K562 (cell line): ENCODE results near the gene TTC33. TPM values are rescaled to one million over a fixed set of nuclear protein-coding genes. Genes with fewer than 3 reads are reported as not detected.

Source experiments
- ATAC-seq: fragments of 200-7000 bp; cut with Tn5 transposase; 3 replicates; pipeline ENCODE4 v1.9.1; 2020; ENCODE audit warnings: moderate library complexity
- BruUV-seq: library from RNA; stranded (reverse); fragments of 400-500 nt; replicated peaks from 2 replicates; lab custom pipeline; 2021; lab: Mats Ljungman, UMichigan
- CTCF ChIA-PET: fragments of 300-600 bp; formaldehyde crosslinking; extraction: SDS; loops from one replicate; lab custom pipeline; 2021; ENCODE audit warnings: low intra/inter-chr PET ratio; lab: Yijun Ruan, JAX
- POLR2A ChIA-PET: fragments of 300-600, 350-650 bp; sonication (Branson Sonifier 250); formaldehyde crosslinking; extraction: SDS; loops from one replicate; lab custom pipeline; 2021; ENCODE audit warnings: antibody characterized with exemption, inconsistent platforms; lab: Yijun Ruan, JAX
- DNase-seq, 4 experiments: peaks; one replicate each; pipeline versions ENCODE4 v3.0.0 to v3.0.0-alpha.2; 2011 to 2018; ENCODE audit warnings: low spot score in 3 of 4, mixed read lengths in 3 of 4; ENCODE audit errors: extremely low read depth in 1 of 4
- FAIRE-seq: peaks from 2 replicates; lab custom pipeline; 2011; peaks lifted over from hg19 to GRCh38; lab: Jason Lieb, UNC
- H2AFZ ChIP-seq: 2 replicates; pipeline ENCODE4 v1.6.0; 2011; ENCODE audit warnings: low read depth, low read length, control low read depth, inconsistent platforms
- H3K27ac ChIP-seq: fragments of 200-600 bp; 3 replicates; pipeline ENCODE4 v1.8.0; 2011; ENCODE audit warnings: low read depth, mild to moderate bottlenecking, control low read depth, inconsistent platforms, low read length, moderate library complexity, mixed read lengths; ENCODE audit errors: extremely low read depth
- H3K27me3 ChIP-seq, 2 experiments: fragments of 300-600 bp in 1 of 2; 2 replicates in 1 of 2; 3 replicates in 1 of 2; pipeline versions ENCODE4 v1.6.0 to v1.8.0; 2011; ENCODE audit warnings: inconsistent platforms in 2 of 2, low read length in 2 of 2, mild to moderate bottlenecking in 1 of 2, mixed read lengths in 1 of 2, moderate library complexity in 1 of 2; ENCODE audit not compliant: control insufficient read depth in 2 of 2, insufficient read depth in 2 of 2
- H3K36me3 ChIP-seq: fragments of 300-600 bp; 3 replicates; pipeline ENCODE4 v1.8.0; 2011; ENCODE audit warnings: mild to moderate bottlenecking, low read length, inconsistent platforms; ENCODE audit not compliant: control insufficient read depth, insufficient read depth
- H3K4me1 ChIP-seq, 2 experiments: fragments of 200-600 bp in 1 of 2; replicated peaks in 1 of 2; 2 replicates in 1 of 2; 3 replicates in 1 of 2; pipeline versions ENCODE4 v1.5.1 to v1.8.0; 2011; ENCODE audit warnings: inconsistent platforms in 2 of 2, low read length in 2 of 2, mild to moderate bottlenecking in 1 of 2, mixed read lengths in 1 of 2, moderate library complexity in 1 of 2; ENCODE audit not compliant: control insufficient read depth in 2 of 2, insufficient read depth in 2 of 2
- H3K4me2 ChIP-seq: 2 replicates; pipeline ENCODE4 v1.6.1; 2011; ENCODE audit warnings: low read length, control low read depth, inconsistent platforms, mixed read lengths; ENCODE audit not compliant: insufficient read depth
- H3K4me3 ChIP-seq: fragments of 200-600 bp; sonication (generic), shearing (Covaris generic); 2 replicates; pipeline ENCODE4 v1.5.1; 2016; ENCODE audit warnings: control low read depth, inconsistent platforms
- H3K79me2 ChIP-seq: fragments of 200-600 bp; 3 replicates; pipeline ENCODE4 v1.8.0; 2011; ENCODE audit warnings: low read length, inconsistent platforms; ENCODE audit not compliant: control insufficient read depth, insufficient read depth
- H3K9ac ChIP-seq, 2 experiments: 2 replicates each; pipeline versions ENCODE4 v1.6.0 to v1.6.1; 2011; ENCODE audit warnings: low read depth in 2 of 2, low read length in 2 of 2, control low read depth in 1 of 2, inconsistent platforms in 1 of 2, mild to moderate bottlenecking in 1 of 2, mixed read lengths in 1 of 2; ENCODE audit not compliant: insufficient read depth in 1 of 2
- H3K9me1 ChIP-seq: one replicate; pipeline ENCODE4 v1.6.0; 2011; ENCODE audit warnings: inconsistent platforms, mild to moderate bottlenecking, low read length, moderate library complexity; ENCODE audit not compliant: control insufficient read depth, insufficient read depth
- H3K9me3 ChIP-seq: replicated peaks from 2 replicates; pipeline ENCODE4 v1.5.1; 2011; ENCODE audit warnings: low read depth, low read length, inconsistent platforms; ENCODE audit not compliant: control insufficient read depth, insufficient read depth
- H4K20me1 ChIP-seq: replicated peaks from 2 replicates; pipeline ENCODE4 v1.6.1; 2011; ENCODE audit warnings: low read length, inconsistent platforms, mixed read lengths; ENCODE audit not compliant: control insufficient read depth, insufficient read depth
- BRF2 ChIP-seq: IDR thresholded peaks from 3 replicates; pipeline ENCODE4 v1.6.1; 2011; ENCODE audit warnings: borderline replicate concordance, mild to moderate bottlenecking; ENCODE audit not compliant: insufficient read length, insufficient read depth
- C11orf30 ChIP-seq: fragments of 450-650 bp; IDR thresholded peaks from 2 replicates; pipeline ENCODE4 v1.6.1; 2016; ENCODE audit warnings: low read depth, mild to moderate bottlenecking
- CBX1 ChIP-seq: sonication (generic); IDR thresholded peaks from 2 replicates; pipeline ENCODE4 v1.6.1; 2016; ENCODE audit warnings: antibody characterized with exemption, low read depth, mild to moderate bottlenecking
- CTCF ChIP-seq, 3 experiments: IDR thresholded peaks in 2 of 3; conservative IDR thresholded peaks in 1 of 3; 2 replicates each; pipeline ENCODE4 v1.5.1; 2011 to 2012; ENCODE audit warnings: low read length in 3 of 3, mild to moderate bottlenecking in 3 of 3, control low read depth in 2 of 3, improper control_type of control experiment in 1 of 3, inconsistent platforms in 1 of 3, low read depth in 1 of 3, mixed read lengths in 1 of 3, moderate library complexity in 1 of 3; ENCODE audit not compliant: insufficient read depth in 2 of 3
- MAFG ChIP-seq: fragments of 450-650 bp; conservative IDR thresholded peaks from 2 replicates; pipeline ENCODE4 v1.6.1; 2016; ENCODE audit warnings: missing genetic modification characterization, missing compliant biosample characterization
- MBD2 ChIP-seq: sonication (generic); IDR thresholded peaks from 2 replicates; pipeline ENCODE4 v1.6.1; 2016; ENCODE audit warnings: low read depth, borderline replicate concordance
- PRMT5 ChIP-seq: sonication (generic); formaldehyde crosslinking; IDR thresholded peaks from 2 replicates; pipeline ENCODE4 v1.5.0; 2020; ENCODE audit warnings: missing genetic modification reagents
- RFX5 ChIP-seq: IDR thresholded peaks from 2 replicates; pipeline ENCODE4 v1.6.1; 2011; ENCODE audit warnings: low read depth, mild to moderate bottlenecking, improper control_type of control experiment, low read length
- RNF2 ChIP-seq: sonication (generic); IDR thresholded peaks from 2 replicates; pipeline ENCODE4 v1.6.1; 2016
- SIN3B ChIP-seq: fragments of 450-650 bp; IDR thresholded peaks from 2 replicates; pipeline ENCODE4 v1.6.1; 2017; ENCODE audit warnings: low read depth, mild to moderate bottlenecking, moderate library complexity
- SOX6 ChIP-seq: fragments of 450-650 bp; IDR thresholded peaks from 2 replicates; pipeline ENCODE4 v1.6.1; 2014; ENCODE audit warnings: mild to moderate bottlenecking
- STAT6 ChIP-seq: sonication (generic); formaldehyde crosslinking; IDR thresholded peaks from 2 replicates; pipeline ENCODE4 v1.8.1; 2023; ENCODE audit warnings: mild to moderate bottlenecking, missing genetic modification reagents
- ZNF140 ChIP-seq: fragments of 250-450 bp; sonication (Bioruptor Pico); IDR thresholded peaks from 2 replicates; pipeline ENCODE4 v1.8.0; 2021; ENCODE audit warnings: moderate library complexity, mild to moderate bottlenecking, inconsistent platforms
- ZNF316 ChIP-seq: fragments of 450-650 bp; IDR thresholded peaks from 2 replicates; pipeline ENCODE4 v1.6.1; 2016
- ZNF41 ChIP-seq: fragments of 250-450 bp; sonication (Bioruptor Pico); conservative IDR thresholded peaks from 2 replicates; pipeline ENCODE4 v1.4.0; 2020; ENCODE audit warnings: mild to moderate bottlenecking
- ZNF551 ChIP-seq: fragments of 250-450 bp; sonication (Bioruptor Pico); IDR thresholded peaks from 2 replicates; pipeline ENCODE4 v1.5.0; 2021; ENCODE audit warnings: mild to moderate bottlenecking, moderate library complexity
- ZNF780A ChIP-seq: fragments of 250-450 bp; sonication (Bioruptor Pico); IDR thresholded peaks from 2 replicates; pipeline ENCODE4 v1.5.0; 2021; ENCODE audit warnings: mild to moderate bottlenecking
- WGBS: fragments of 100-300 bp; shearing (Covaris generic); methylation state at CpG from one replicate; pipeline ENCODE4 v1.1.6; 2016; ENCODE audit warnings: low coverage, mixed read lengths; ENCODE audit not compliant: insufficient coverage; ENCODE audit errors: missing lambda C conversion rate; 5-methylcytosine and 5-hydroxymethylcytosine counted together
- in situ Hi-C: fragments of 300-500 bp; cut with MboI; formaldehyde crosslinking; loops from 4 replicates; pipeline ENCODE4 v1.15.0; 2018; ENCODE audit warnings: inconsistent platforms, mixed read lengths
- intact Hi-C: fragments of 100-400 bp; cut with micrococcal nuclease; formaldehyde crosslinking; loops from 2 replicates; pipeline ENCODE4 v1.14.2; 2022
- polyA plus RNA-seq, 8 experiments: library from polyadenylated mRNA; depleted of rRNA in 4 of 8; stranded (reverse) in 5 of 8; unstranded in 3 of 8; fragments of >200 nt; fragmentation: Nextera tagmentation in 2 of 8; fragmentation: Illumina TruSeq in 1 of 8; extraction: Ambion mirVana in 2 of 8; extraction: Trizol in 1 of 8; gene quantifications; 2 replicates each; pipeline versions ENCODE4 v1.2.1 to v1.2.3, GENCODE V29; 2011 to 2014; ENCODE audit warnings: inconsistent platforms in 1 of 8, missing spikeins in 1 of 8
- total RNA-seq, 7 experiments: library from RNA; depleted of rRNA in 6 of 7; stranded (reverse); fragments of >200 nt in 6 of 7; fragmentation: Illumina TruSeq in 2 of 7; extraction: Trizol in 2 of 7; gene quantifications; 2 replicates each; pipeline versions ENCODE4 v1.2.1 to v1.2.3, GENCODE V29; 2011 to 2021; ENCODE audit warnings: low replicate concordance in 1 of 7

Gene TTC33
- total and polyA plus RNA-seq, 9 of the 15 experiments (the other 6 are each of a cell fraction or from before 2014, with no cell fraction given) = 11.5 to 24.9 (median 21.1) TPM

DNA sequence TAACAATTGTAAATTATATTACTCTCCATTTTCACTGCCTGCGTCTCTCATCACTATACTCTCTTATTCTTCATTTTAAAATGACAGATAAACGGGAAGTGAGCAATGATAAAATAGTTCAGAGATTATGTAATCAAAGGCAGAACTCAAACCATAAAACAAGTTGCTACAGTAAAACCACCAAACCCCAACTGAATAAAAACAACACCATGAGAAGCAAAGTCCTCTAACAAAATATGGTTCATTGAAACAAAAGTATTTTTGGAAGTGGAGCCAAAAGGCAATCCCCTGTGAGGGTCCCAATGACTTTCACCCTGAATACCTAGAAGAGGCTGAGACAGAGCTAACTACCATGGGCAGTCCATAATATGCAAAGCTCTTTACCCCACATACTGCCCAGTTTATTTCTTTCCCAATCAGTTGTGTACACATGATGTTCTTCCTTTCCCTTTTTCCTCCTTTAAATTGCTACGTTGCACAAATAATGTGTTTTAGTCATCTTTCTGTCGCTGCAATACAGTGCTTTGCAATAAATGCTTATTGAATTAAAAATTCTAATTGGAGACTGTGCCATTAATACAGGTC lies 140.1 kb downstream of the TTC33 start (continued):
- TF ChIP-seq CTCF (IDR thresholded peaks at IDR 0.05 in 2 of 3, conservative IDR thresholded peaks at IDR 0.05 in 1 of 3; ENCODE audit: insufficient read depth in 2 of 3, low read depth in 1 of 3, low read length in 3 of 3) (no peak), SIN3B (no peak), ZNF140 (CRISPR knock-in tag) (no peak), SOX6 (no peak), MAFG (tag) (no peak), RNF2 (no peak), MBD2 (no peak), ZNF41 (CRISPR knock-in tag) (no peak)
- TF ChIP-seq, all 486 proteins: peak for 0

- 0% methylated on average over 3 of the region's 3 CpGs for WGBS
- in situ Hi-C loops (no loop called here), intact Hi-C loops (no loop called here)
- H3K27ac ChIP-seq = no peak overlapping the region
- no peak overlapping the region for H3K4me2 ChIP-seq
- H3K9ac ChIP-seq = no peak overlapping the region
- ATAC-seq (no peak), FAIRE-seq (no peak), DNase-seq (no peak)
- H4K20me1 ChIP-seq = no peaks in the 10 kb centered on the region
- no peaks in the 10 kb centered on the region for H3K9me3 ChIP-seq
- no peak overlapping the region for H3K4me3 ChIP-seq
- H2AFZ ChIP-seq = no peak overlapping the region
- POLR2A ChIA-PET = no interaction called here
- no peaks in the 10 kb centered on the region for H3K27me3 ChIP-seq
- H3K4me1 ChIP-seq = no peaks in the 10 kb centered on the region
- H3K79me2 ChIP-seq = no peaks in the 10 kb centered on the region
- H3K9me1 ChIP-seq = no peaks in the 10 kb centered on the region
- BruUV-seq = no TSS peak
- H3K36me3 ChIP-seq = no peaks in the 10 kb centered on the region
- CTCF ChIA-PET = no interaction called here
- no peak for TF ChIP-seq BRF2
- TF ChIP-seq C11orf30 = peak; percentile 68; the same call in 1 of the 2 replicates
- TF ChIP-seq STAT6 (CRISPR knock-in tag) = no peak
- no peak for TF ChIP-seq CBX1
- no peak for TF ChIP-seq ZNF140 (CRISPR knock-in tag)
- no peak for TF ChIP-seq PRMT5 (CRISPR knock-in tag)
- TF ChIP-seq ZNF551 = no peak
- TF ChIP-seq ZNF316 = peak; percentile 85
- TF ChIP-seq ZNF780A = no peak
- TF ChIP-seq RFX5 = no peak
These were observed 140.7 kb downstream of the TTC33 start for GRCh38 chr5:40614923-40615585.
